GM12874 (cell line): ENCODE measurements around the gene DEDD2.

ENCODE experiments used
- TF ChIP-seq, protein P1 (sequence below): IDR thresholded peaks from 2 replicates; pipeline ENCODE4 v1.5.1; 2011; ENCODE audit warnings: low read depth, mild to moderate bottlenecking, control low read depth, low read length, moderate library complexity; ENCODE audit not compliant: insufficient read depth

The DEDD2 gene

DNA sequence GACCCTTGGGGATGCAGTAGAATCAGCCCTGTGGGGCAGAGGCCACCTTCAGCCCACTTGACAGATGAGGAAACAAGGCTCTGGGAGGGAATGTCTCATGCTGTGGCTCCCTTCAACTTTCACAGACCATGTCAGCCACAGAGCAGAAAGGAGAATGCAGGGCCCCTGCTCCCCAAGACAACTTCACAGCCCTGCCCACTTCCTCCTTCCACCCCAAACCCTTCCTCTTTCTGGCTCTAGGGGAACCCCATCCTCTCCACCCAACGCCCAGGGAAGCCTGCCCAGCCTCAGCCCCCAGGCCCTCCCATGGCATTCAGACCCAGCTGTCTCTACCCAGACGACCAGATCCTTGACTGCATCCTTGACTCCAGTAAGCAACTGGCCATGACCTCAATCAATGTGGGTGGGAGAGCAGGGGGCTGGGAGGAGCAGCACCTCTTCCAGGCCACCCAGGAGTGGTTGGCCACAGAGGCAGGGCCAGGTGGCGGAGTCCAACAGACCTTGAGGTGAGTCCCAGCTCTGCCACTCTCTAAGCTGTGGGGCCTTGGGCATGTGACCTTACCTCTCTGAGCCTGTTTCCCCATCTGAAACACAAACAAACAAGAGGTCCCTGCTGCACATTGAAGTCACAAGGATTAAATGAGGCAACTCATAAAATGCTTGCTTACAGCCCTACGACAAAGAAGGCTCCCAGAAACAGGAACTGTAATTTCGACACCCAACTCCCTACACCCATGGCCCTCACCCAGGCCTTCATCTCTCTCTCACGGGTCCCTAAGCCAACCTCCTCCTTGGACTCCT is 15.8 kb downstream of the DEDD2 start:
- TF ChIP-seq, protein P1, sequence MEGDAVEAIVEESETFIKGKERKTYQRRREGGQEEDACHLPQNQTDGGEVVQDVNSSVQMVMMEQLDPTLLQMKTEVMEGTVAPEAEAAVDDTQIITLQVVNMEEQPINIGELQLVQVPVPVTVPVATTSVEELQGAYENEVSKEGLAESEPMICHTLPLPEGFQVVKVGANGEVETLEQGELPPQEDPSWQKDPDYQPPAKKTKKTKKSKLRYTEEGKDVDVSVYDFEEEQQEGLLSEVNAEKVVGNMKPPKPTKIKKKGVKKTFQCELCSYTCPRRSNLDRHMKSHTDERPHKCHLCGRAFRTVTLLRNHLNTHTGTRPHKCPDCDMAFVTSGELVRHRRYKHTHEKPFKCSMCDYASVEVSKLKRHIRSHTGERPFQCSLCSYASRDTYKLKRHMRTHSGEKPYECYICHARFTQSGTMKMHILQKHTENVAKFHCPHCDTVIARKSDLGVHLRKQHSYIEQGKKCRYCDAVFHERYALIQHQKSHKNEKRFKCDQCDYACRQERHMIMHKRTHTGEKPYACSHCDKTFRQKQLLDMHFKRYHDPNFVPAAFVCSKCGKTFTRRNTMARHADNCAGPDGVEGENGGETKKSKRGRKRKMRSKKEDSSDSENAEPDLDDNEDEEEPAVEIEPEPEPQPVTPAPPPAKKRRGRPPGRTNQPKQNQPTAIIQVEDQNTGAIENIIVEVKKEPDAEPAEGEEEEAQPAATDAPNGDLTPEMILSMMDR = no peak

DNA sequence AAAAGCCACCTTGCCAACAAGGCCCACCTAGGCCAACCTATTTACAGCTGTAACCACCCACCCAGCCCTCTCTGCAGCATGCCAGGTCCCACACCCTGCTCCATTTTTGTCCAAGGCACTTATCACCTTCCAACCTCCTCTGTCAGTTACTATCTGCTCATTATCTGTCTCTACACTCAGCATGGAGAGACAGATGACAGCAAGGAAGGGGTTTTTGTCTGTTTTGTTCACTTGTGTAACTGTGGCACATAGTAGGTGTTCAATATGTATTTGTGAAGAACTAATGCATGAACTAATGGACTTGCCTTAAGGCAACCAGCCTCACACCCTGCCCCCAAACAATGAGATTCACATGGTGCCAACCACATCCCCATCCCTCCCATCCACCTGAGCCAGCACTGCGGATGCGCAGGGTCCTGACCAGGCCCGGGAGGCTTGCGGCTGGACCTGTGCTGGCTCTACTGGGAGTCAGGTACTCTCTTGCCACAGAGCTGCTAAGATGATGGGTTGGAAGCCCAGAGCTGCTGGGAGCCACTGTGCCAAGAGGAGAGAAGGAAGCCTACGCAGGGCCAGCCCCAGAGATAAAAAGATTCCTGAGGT is 17.3 kb downstream of the DEDD2 start:
- TF ChIP-seq, protein P1 = no peak

DNA sequence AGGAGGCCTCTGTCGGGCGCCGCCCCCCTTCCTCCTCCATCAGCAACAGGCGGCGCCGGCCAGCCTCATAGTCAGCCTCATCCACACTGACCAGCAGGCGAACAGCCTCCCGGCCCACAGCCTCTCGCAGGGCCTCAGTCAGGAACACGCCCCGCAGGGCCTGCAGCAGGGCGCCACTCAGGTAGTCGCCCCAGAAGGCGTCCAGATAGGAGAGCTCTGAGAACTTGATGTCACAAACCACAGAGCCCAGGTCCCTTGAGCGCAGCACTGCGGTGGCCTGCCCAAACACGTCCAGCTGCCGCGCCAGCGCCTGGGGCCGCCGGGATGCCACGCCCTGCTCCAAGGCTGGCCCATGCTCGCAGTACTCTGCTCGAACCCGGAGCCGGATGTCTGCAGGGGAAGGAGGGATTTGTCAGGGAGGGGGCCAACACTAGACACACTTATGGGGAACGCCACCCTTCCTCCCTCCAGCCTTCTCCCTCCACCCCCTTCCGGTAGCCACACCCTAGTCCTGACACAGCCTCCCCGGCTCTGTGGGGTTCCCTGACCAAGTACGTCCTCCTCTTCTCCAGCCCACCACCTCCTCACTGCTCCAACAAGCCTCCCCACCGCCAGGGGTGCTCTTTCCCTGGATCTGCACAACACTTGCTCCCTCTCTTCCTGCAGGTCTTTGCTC is 17.9 kb downstream of the DEDD2 start:
- TF ChIP-seq, protein P1 = peak; percentile 60

DNA sequence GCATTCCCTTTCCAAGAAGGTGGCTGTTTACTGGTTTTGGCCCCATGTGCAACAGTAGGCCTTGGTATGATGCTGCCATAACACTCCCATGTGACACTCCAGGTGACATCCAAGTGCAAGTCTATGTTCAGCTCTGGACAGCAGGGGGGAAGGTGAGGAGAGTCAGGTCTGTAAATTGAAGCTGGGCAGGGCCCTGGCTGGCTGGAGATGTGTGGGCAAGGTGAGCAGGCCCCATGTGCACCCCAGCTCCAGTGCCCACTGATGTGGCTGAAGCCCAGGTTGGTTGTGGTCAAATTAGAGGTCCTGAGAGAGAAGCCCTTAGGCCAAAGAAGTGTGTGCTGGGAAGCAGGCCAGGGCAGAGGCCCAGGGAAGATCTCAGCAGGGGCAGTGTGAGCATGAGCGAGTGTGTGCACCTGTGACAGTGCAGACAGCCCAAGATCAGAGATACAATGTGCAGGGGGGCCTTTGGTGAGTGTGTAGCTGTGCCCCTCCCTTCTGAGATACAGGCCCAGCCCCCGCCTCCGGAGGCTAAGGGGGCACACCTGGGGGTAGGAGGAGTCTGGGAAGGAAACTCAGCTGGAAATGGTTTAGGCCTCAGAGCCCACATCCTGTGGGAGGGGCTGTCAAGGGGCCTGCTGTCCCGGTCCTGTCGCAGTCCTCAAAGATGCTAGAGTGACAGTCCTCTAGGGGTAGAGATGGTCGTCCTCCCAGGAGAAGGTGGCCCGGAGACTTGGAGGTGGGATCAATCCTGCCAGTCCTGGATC is 18.6 kb downstream of the DEDD2 start:
- TF ChIP-seq, protein P1 = no peak

DNA sequence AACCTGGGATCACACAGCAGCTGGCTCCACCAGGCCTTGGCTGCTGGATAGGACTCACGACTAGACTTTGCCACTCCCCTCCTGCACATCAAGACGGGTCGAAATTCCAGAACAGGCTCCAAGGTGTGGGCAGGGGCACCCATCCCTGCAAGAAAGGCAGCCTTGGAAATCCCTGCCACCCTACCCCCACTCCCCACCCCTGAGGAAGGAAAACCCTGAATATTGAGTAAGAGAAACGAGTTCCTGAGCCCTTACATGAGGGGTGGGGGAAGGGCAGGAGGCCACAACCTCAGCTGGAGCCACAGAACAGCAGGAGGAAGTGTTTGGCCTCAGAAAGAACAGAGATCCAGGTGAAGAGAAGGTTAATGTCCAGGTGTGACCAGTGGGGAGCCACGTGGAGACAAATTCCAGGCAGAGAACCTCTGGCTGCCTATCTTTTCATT is 20.1 kb downstream of the DEDD2 start:
- TF ChIP-seq, protein P1 = no peak

DNA sequence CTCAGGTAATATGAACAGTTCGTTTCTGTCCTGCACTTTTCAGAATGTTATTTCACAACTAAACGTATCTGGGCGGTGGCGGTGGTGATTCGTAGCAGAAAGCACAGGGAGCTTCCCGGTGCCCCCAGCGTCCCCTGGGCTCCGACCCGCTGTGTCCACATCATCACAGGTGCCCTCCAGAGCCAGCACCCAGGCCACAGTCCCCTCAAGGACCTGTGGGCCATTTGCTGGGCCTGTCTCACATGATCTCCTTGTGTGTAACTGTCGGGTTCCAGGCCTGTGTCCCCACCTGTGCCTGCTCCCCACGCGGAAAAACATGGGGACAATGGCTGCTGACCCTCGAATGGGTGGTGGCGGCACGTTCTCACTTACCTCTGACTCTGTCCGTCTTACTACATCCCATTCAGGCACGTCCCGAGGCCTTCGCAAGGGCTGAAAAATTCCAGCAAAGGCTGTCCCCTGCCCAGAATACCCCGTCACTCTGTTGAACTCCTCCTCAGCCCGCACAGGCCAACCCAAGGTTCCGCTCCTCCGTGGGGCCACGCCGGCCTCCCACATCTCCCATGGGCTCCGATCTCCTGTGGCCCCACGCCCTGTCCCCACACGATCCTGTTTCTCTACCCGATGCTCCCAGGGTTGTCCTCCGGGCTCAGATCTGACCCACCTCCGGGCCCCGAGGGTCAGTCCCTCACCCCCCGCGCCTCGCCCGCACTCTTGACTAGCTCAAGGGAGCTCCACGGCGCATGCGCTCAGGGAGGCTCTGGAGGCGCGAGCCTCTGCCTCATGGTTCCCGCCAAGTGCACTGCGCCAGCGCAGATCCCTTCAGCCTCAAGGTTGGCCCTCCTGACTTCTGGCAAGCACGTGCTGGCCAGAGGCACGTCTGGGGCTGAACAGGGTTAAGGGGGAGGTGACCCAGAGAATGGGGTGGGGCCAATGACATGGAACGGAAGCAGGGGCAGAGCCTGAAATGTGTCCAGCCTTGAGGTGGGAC is 21.2 kb downstream of the DEDD2 start:
- TF ChIP-seq, protein P1 = no peak
